Measurements from ENCODE around the gene SPIN2B.

GRCh38 chrX:57104406-57104805 is 16.9 kb downstream of the SPIN2B start:
- peak in 1 of 6 experiments; percentile 2 for TF ChIP-seq CTCF (IDR thresholded peaks at IDR 0.05)
- no peak for TF ChIP-seq POLR2A (IDR thresholded peaks at IDR 0.05)
